Neural cell (in vitro differentiated cells): ENCODE results near the gene PROM2. TPM values are rescaled to one million over a fixed set of nuclear protein-coding genes. Genes with fewer than 3 reads are reported as not detected.

Experiments used
- H2AFZ ChIP-seq: fragments of 200-600, 300-800 bp; sonication (generic), shearing (Covaris generic); 2 replicates; pipeline ENCODE4 v1.6.0; 2014; ENCODE audit warnings: low read depth, mild to moderate bottlenecking, antibody characterized with exemption, low read length, moderate library complexity
- H3F3A ChIP-seq: fragments of 200-600 bp; shearing (Covaris generic); 2 replicates; pipeline ENCODE4 v1.6.1; 2016; ENCODE audit warnings: mild to moderate bottlenecking, moderate library complexity, mixed read lengths, antibody characterized with exemption, low read length; ENCODE audit not compliant: insufficient read depth, poor library complexity, severe bottlenecking
- H3K27ac ChIP-seq: fragments of 200-600, 300-800 bp; sonication (generic), shearing (Covaris generic); 2 replicates; pipeline ENCODE4 v1.5.1; 2014; ENCODE audit warnings: mild to moderate bottlenecking, low read length, moderate library complexity
- H3K27me3 ChIP-seq: fragments of 300-800, 200-600 bp; sonication (generic), shearing (Covaris generic); 2 replicates; pipeline ENCODE4 v1.6.0; 2014; ENCODE audit warnings: mild to moderate bottlenecking, low read depth, low read length, moderate library complexity; ENCODE audit not compliant: insufficient read depth
- H3K36me3 ChIP-seq: fragments of 300-800, 200-600 bp; sonication (generic), shearing (Covaris generic); 2 replicates; pipeline ENCODE4 v1.5.1; 2014; ENCODE audit warnings: mild to moderate bottlenecking, antibody characterized with exemption, low read length, moderate library complexity; ENCODE audit not compliant: insufficient read depth
- H3K4me2 ChIP-seq: fragments of 300-800, 200-600 bp; sonication (generic), shearing (Covaris generic); 2 replicates; pipeline ENCODE4 v1.6.0; 2014; ENCODE audit warnings: mild to moderate bottlenecking, low read length
- H3K4me3 ChIP-seq: fragments of 300-800, 200-600 bp; sonication (generic), shearing (Covaris generic); 2 replicates; pipeline ENCODE4 v1.5.1; 2014; ENCODE audit warnings: mild to moderate bottlenecking, low read length, moderate library complexity
- H3K79me2 ChIP-seq: fragments of 200-600 bp; shearing (Covaris generic); replicated peaks from 2 replicates; pipeline ENCODE4 v1.6.0; 2014; ENCODE audit warnings: mild to moderate bottlenecking, low read length, moderate library complexity; ENCODE audit not compliant: insufficient read depth
- H3K9ac ChIP-seq: fragments of 300-800, 200-600 bp; sonication (generic), shearing (Covaris generic); 2 replicates; pipeline ENCODE4 v1.6.1; 2016; ENCODE audit warnings: mild to moderate bottlenecking, low read length, mixed read lengths
- H3K9me2 ChIP-seq: fragments of 200-600 bp; shearing (Covaris generic); 2 replicates; pipeline ENCODE4 v1.6.1; 2016; ENCODE audit warnings: mild to moderate bottlenecking, low read length, mixed read lengths; ENCODE audit not compliant: insufficient read depth
- H3K9me3 ChIP-seq: fragments of 200-600, 300-800 bp; sonication (generic), shearing (Covaris generic); 2 replicates; pipeline ENCODE4 v1.6.1; 2016; ENCODE audit warnings: mild to moderate bottlenecking, mixed run types, low read length, moderate library complexity, mixed read lengths
- H4K20me1 ChIP-seq: fragments of 200-600 bp; shearing (Covaris generic); 2 replicates; pipeline ENCODE4 v1.6.1; 2016; ENCODE audit warnings: mild to moderate bottlenecking, mixed run types; ENCODE audit not compliant: insufficient read depth
- CTCF ChIP-seq: fragments of 450-650 bp; IDR thresholded peaks from 2 replicates; pipeline ENCODE4 v1.5.1; 2014; ENCODE audit warnings: antibody characterized with exemption, mild to moderate bottlenecking, moderate library complexity; ENCODE audit not compliant: poor library complexity, severe bottlenecking
- EZH2 ChIP-seq: fragments of 200-600, 300-800 bp; shearing (Covaris generic), sonication (generic); IDR thresholded peaks from 2 replicates; pipeline ENCODE4 v1.6.1; 2014; ENCODE audit warnings: antibody characterized with exemption, low read length, borderline replicate concordance, mild to moderate bottlenecking; ENCODE audit not compliant: insufficient read depth, poor library complexity, severe bottlenecking
- MXI1 ChIP-seq: fragments of 450-650 bp; conservative IDR thresholded peaks from 2 replicates; pipeline ENCODE4 v1.6.1; 2014; ENCODE audit warnings: antibody characterized with exemption, mild to moderate bottlenecking; ENCODE audit not compliant: poor library complexity, severe bottlenecking
- POLR2AphosphoS5 ChIP-seq: IDR thresholded peaks from 2 replicates; pipeline ENCODE4 v1.6.1; 2012
- RAD21 ChIP-seq: fragments of 450-650 bp; conservative IDR thresholded peaks from 2 replicates; pipeline ENCODE4 v1.6.1; 2014; ENCODE audit warnings: antibody characterized with exemption, mild to moderate bottlenecking, moderate library complexity
- TAF1 ChIP-seq: IDR thresholded peaks from 2 replicates; pipeline ENCODE4 v1.6.1; 2012; ENCODE audit warnings: low read depth
- polyA plus RNA-seq: library from polyadenylated mRNA; depleted of rRNA; stranded (reverse); fragments of >200 nt; gene quantifications from 2 replicates; pipeline ENCODE4 v1.2.3, GENCODE V29; 2014
- TF ChIP-seq, protein P1 (sequence below): IDR thresholded peaks from 2 replicates; pipeline ENCODE4 v1.6.1; 2012; ENCODE audit warnings: borderline replicate concordance

Gene PROM2
- polyA plus RNA-seq, 1 donor from 2014 or later: 2.2 TPM

DNA sequence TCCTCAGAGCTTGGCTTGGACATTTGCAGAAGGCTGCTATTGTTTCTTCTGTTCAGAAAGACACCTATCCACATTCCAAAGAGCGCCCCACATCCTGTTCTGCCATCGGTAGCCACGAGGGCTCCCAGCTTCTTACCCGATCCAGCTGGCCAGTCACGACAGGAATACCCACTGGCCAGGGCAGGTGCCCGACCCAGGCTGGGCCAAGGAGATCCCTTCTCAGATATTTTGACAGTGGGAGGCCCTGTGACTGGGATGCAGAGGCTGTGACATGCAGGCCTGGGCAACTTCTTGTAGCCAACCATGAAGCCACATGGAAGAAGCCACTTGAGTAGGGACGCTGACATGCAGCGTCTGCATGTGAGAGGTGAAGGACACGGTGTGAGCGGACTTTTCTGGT is 57.4 kb downstream of the PROM2 start:
- no peak overlapping the region for H3K4me3 ChIP-seq
- H3K4me2 ChIP-seq: no peak overlapping the region
- no peak overlapping the region for H3K9ac ChIP-seq
- no peak for TF ChIP-seq POLR2AphosphoS5
- no peak for TF ChIP-seq TAF1
- TF ChIP-seq, protein P1, sequence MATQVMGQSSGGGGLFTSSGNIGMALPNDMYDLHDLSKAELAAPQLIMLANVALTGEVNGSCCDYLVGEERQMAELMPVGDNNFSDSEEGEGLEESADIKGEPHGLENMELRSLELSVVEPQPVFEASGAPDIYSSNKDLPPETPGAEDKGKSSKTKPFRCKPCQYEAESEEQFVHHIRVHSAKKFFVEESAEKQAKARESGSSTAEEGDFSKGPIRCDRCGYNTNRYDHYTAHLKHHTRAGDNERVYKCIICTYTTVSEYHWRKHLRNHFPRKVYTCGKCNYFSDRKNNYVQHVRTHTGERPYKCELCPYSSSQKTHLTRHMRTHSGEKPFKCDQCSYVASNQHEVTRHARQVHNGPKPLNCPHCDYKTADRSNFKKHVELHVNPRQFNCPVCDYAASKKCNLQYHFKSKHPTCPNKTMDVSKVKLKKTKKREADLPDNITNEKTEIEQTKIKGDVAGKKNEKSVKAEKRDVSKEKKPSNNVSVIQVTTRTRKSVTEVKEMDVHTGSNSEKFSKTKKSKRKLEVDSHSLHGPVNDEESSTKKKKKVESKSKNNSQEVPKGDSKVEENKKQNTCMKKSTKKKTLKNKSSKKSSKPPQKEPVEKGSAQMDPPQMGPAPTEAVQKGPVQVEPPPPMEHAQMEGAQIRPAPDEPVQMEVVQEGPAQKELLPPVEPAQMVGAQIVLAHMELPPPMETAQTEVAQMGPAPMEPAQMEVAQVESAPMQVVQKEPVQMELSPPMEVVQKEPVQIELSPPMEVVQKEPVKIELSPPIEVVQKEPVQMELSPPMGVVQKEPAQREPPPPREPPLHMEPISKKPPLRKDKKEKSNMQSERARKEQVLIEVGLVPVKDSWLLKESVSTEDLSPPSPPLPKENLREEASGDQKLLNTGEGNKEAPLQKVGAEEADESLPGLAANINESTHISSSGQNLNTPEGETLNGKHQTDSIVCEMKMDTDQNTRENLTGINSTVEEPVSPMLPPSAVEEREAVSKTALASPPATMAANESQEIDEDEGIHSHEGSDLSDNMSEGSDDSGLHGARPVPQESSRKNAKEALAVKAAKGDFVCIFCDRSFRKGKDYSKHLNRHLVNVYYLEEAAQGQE: no peak
- no peak overlapping the region for H2AFZ ChIP-seq
- no peak overlapping the region for H3K27ac ChIP-seq
- H3K36me3 ChIP-seq: no peaks in the 10 kb centered on the region
- H3K9me3 ChIP-seq: peaks cover 13% of the 10 kb centered on the region
- H3K27me3 ChIP-seq: no peaks in the 10 kb centered on the region
- H3K79me2 ChIP-seq: no peaks in the 10 kb centered on the region
- no peaks in the 10 kb centered on the region for H3K9me2 ChIP-seq
- H4K20me1 ChIP-seq: no peaks in the 10 kb centered on the region
- no peaks in the 10 kb centered on the region for H3F3A ChIP-seq

GRCh38 chr2:95332036-95332435 is 57.8 kb downstream of the PROM2 start:
- H3K27ac ChIP-seq: no peak overlapping the region
- H3K27me3 ChIP-seq: no peaks in the 10 kb centered on the region
- no peak overlapping the region for H2AFZ ChIP-seq
- no peak overlapping the region for H3K4me2 ChIP-seq
- no peaks in the 10 kb centered on the region for H3K79me2 ChIP-seq
- no peaks in the 10 kb centered on the region for H3F3A ChIP-seq
- H3K36me3 ChIP-seq: no peaks in the 10 kb centered on the region
- TF ChIP-seq CTCF: no peak
- H3K4me3 ChIP-seq: no peak overlapping the region
- no peak overlapping the region for H3K9ac ChIP-seq
- H3K9me2 ChIP-seq: no peaks in the 10 kb centered on the region
- no peaks in the 10 kb centered on the region for H4K20me1 ChIP-seq
- H3K9me3 ChIP-seq: peaks cover 13% of the 10 kb centered on the region

- Histone ChIP-seq H2AFZ (no peak overlapping the region), H3K36me3 (no peaks in the 10 kb centered on the region), H3K27me3 (no peaks in the 10 kb centered on the region), H3K4me3 (no peak overlapping the region), H3K9ac (no peak overlapping the region), H3F3A (no peaks in the 10 kb centered on the region), H3K79me2 (no peaks in the 10 kb centered on the region), H3K4me2 (no peak overlapping the region), H4K20me1 (no peaks in the 10 kb centered on the region), H3K9me3 (peaks cover 13% of the 10 kb centered on the region), H3K9me2 (no peaks in the 10 kb centered on the region), H3K27ac (no peak overlapping the region)
- TF ChIP-seq POLR2AphosphoS5 (no peak), MXI1 (no peak), RAD21 (no peak), CTCF (no peak), TAF1 (no peak), EZH2 (no peak)
- TF ChIP-seq, protein P1: no peak
These were observed 58.8 kb downstream of the PROM2 start for GRCh38 chr2:95333056-95333455.
